Suprapubic skin (tissue), 4 donors: ENCODE results near the gene MRC2.

Source experiments
- EP300 ChIP-seq: sonication (generic); formaldehyde crosslinking; IDR thresholded peaks from one replicate; pipeline ENCODE4 v1.6.1; 2017; ENCODE audit warnings: antibody characterized with exemption
- POLR2A ChIP-seq, 2 donors: fragments of 450-650 bp; IDR thresholded peaks; one replicate each; pipeline ENCODE4 v1.6.1; 2017; ENCODE audit warnings: antibody characterized with exemption in 2 of 2, mild to moderate bottlenecking in 2 of 2, moderate library complexity in 2 of 2
- POLR2AphosphoS5 ChIP-seq, 3 donors: sonication (generic); formaldehyde crosslinking; IDR thresholded peaks; one replicate each; pipeline ENCODE4 v1.6.1; 2017; ENCODE audit warnings: antibody characterized with exemption in 3 of 3
- TF ChIP-seq, protein P1 (sequence below), 2 donors: fragments of 200-600 bp in 1 of 2; fragments of 450-650 bp in 1 of 2; sonication (generic) in 1 of 2; IDR thresholded peaks; one replicate each; pipeline ENCODE4 v1.5.1; 2016 to 2019; ENCODE audit warnings: antibody characterized with exemption in 2 of 2, mild to moderate bottlenecking in 1 of 2, moderate library complexity in 1 of 2

DNA sequence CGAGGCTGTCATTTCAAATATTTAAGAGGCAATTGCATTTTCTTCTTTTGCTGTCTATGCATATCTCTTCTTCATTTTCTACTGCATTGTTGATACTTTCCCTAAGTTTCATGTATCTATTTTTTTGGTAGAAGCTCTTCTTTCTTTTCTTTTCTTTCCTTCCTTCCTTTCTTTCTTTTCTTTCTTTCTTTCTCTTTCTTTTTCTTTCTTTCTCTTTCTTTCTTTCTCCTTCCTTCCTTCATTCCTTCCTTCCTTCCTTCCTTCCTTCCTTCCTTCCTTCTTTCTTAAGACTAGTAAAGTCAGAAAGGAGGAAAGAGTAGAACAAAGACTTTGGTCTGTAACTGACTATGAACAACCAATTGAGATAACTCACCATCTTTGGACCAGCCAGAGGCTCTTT lies 33.9 kb downstream of the MRC2 start:
- TF ChIP-seq, protein P1, sequence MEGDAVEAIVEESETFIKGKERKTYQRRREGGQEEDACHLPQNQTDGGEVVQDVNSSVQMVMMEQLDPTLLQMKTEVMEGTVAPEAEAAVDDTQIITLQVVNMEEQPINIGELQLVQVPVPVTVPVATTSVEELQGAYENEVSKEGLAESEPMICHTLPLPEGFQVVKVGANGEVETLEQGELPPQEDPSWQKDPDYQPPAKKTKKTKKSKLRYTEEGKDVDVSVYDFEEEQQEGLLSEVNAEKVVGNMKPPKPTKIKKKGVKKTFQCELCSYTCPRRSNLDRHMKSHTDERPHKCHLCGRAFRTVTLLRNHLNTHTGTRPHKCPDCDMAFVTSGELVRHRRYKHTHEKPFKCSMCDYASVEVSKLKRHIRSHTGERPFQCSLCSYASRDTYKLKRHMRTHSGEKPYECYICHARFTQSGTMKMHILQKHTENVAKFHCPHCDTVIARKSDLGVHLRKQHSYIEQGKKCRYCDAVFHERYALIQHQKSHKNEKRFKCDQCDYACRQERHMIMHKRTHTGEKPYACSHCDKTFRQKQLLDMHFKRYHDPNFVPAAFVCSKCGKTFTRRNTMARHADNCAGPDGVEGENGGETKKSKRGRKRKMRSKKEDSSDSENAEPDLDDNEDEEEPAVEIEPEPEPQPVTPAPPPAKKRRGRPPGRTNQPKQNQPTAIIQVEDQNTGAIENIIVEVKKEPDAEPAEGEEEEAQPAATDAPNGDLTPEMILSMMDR (IDR thresholded peaks at IDR 0.05), result no peak
- TF ChIP-seq POLR2A (IDR thresholded peaks at IDR 0.05) (no peak), POLR2AphosphoS5 (IDR thresholded peaks at IDR 0.05) (no peak), EP300 (no peak)
